Astrocyte of the cerebellum (primary cell): ENCODE data around the gene ATG2A.

ENCODE experiments used
- DNase-seq: peaks from one replicate; pipeline ENCODE4 v3.0.0-alpha.2; 2011; ENCODE audit warnings: low read depth
- H3K4me3 ChIP-seq: 2 replicates; pipeline ENCODE4 v1.5.1; 2011; ENCODE audit warnings: mild to moderate bottlenecking, low read depth, low read length, moderate library complexity
- in situ Hi-C: cut with HindIII; loops from 2 replicates; pipeline ENCODE4 v1.10.0; 2017; ENCODE audit warnings: low sequenced_read_pairs
- TF ChIP-seq, protein P1 (sequence below): IDR thresholded peaks from 2 replicates; pipeline ENCODE4 v1.5.1; 2012; ENCODE audit warnings: low read length, low read depth, moderate library complexity, mild to moderate bottlenecking; ENCODE audit errors: missing control alignments

The ATG2A gene

DNA sequence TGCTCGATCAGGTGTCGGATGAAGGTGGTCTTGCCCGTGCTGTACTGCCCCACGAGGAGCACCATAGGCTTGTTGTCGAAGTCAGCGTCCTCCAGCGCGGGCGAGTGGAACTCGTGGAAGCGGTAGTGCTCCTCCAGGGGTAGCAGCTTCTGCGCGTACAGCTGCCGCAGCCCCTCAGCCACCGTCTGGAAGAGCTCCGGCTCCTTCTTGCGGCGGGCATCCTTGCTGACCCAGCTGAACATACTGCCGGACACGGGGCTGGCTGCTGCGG is 38.9 kb downstream of the ATG2A start:
- H3K4me3 ChIP-seq, result peak overlapping the region; percentile 99
- in situ Hi-C loops, result no loop called here
- TF ChIP-seq, protein P1, sequence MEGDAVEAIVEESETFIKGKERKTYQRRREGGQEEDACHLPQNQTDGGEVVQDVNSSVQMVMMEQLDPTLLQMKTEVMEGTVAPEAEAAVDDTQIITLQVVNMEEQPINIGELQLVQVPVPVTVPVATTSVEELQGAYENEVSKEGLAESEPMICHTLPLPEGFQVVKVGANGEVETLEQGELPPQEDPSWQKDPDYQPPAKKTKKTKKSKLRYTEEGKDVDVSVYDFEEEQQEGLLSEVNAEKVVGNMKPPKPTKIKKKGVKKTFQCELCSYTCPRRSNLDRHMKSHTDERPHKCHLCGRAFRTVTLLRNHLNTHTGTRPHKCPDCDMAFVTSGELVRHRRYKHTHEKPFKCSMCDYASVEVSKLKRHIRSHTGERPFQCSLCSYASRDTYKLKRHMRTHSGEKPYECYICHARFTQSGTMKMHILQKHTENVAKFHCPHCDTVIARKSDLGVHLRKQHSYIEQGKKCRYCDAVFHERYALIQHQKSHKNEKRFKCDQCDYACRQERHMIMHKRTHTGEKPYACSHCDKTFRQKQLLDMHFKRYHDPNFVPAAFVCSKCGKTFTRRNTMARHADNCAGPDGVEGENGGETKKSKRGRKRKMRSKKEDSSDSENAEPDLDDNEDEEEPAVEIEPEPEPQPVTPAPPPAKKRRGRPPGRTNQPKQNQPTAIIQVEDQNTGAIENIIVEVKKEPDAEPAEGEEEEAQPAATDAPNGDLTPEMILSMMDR, result no peak
- no peak for DNase-seq

DNA sequence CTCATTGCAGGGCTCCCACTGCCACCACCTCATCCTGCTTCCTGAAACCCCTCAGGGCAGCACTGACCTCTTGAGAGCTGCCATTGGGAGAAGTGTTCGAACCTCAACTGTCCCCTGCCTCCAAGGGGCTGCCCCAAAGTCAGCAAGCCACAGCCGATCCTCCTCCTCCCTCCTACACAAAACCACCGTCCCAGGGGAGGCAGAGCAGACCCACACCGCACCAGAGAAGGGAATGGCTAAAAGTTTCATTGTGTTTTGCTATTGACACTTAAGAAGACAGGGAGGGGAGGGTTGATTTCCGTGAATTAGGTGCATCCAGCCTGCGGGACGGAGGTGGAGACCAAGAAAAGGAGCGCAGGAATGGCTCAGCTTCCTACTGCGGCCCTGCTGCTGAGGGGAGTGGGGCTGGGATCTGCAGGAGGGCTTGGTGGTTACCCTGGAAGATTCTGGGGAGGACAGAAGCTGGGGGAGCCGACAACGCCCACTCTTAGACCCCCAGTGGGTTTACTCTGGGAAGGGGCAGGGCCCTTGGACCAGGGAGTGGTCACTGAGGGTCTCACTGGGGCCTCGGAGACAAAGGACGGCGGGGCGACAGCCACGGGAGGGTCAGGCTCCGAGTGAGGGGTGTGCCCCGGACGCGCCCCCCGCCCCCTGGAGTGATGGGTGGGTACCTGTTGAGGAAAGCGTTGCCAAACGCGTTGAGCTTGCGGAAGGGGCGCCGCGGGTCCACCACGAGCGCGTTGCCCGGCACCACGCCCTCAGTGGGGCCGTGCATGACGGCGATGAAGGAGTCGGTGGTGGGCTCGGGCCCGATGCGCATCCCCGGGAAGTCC is 39.4 kb downstream of the ATG2A start:
- no peak for DNase-seq
- TF ChIP-seq, protein P1, result no peak
- peak overlapping the region; percentile 99 for H3K4me3 ChIP-seq
- in situ Hi-C loops, result no loop called here

DNA sequence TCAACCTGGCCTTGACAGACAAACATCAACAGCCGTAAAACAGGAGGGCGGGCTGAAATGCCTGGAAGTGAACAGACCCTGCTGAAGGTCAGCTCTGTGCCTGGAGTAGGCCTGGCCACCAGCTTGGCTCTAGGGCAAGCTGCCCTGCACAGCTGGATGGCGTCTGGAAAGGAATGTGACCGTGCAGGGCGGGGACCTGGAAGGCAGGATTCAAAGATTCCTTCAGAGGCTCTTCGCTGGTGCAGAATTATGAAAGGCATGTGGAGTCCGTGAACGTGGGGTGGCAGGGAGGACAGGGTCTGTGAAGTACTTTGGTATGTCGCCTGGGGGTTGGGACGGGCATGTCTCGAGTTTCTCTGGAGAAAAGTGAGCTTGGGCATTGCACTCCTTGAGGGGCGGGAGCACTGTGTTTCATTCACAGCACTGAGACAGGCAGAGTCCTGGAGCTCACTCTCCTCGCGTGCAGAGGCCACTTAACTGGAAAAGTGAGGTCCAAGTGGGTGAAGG is 40.1 kb downstream of the ATG2A start:
- TF ChIP-seq, protein P1, result no peak
- no peak for DNase-seq
- H3K4me3 ChIP-seq, result peak overlapping the region; percentile 99
- in situ Hi-C loops, result no loop called here

DNA sequence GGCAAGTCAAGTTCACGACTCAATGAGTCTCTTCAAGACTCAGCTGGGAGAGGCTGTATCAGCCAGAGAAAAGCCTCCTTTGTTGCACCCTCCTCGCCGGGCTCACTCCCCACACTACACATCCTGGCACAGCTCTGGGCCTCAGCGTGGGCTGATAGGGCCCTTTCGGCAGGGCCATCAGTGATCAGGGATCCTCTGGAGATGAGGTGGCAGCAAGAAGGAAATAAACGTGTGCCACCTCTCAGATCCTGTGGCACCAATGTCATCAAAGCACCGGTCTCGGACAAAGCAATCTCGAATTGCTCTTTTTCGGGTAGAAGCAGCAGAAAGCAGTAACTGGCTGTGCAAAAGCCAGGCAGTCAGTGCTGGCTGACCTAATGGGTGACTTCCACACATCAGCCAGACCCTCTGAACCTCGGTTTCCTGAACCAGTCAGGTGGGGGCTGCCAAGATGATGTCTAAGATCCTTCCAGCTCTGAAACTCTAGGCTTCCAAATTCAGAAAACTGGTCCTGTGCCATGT is 40.7 kb downstream of the ATG2A start:
- H3K4me3 ChIP-seq, result peak overlapping the region; percentile 99
- in situ Hi-C loops, result no loop called here

DNA sequence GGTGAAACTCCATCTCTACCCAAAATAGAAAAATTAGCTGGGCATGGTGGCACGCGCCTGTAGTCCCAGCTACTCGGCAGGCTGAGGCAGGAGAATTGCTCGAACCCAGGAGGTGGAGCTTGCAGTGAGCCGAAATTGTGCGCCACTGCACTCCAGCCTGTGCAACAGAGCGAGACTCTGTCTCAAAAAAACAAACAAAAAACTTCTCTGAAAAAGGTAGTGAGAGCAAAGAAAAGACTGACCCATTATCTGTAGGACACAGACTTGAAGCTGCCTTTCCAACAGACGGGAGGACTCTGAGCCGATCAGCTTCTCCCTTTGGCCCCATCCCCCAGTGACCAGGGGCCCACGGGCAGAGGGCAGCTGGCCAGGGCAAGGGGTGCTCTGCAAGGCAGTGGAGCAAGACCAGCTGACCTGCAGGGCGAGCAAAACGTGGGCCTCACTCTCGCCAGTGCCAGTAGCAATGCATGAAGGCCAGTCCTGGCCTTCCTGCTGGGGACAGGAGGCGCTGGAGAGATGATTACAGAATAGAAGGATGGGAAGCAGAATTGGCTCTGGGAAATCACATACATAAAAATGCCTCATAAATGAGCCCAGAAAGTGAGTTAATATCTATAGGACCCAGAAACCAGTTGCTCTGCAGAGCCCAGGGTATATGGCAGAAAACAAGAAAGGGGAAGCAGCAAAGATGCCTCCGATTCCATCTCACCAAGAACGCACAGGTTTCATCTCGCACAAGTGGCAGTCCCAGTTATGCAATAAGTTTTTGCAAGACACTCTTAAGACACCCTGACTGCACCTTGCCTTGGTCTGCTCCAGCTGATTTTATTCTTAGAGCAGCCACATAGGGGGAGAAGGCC is 41.4 kb downstream of the ATG2A start:
- TF ChIP-seq, protein P1, result peak; percentile 14
- DNase-seq, result no peak
- H3K4me3 ChIP-seq, result peak overlapping the region; percentile 99
- in situ Hi-C loops, result no loop called here

More for the DNA sequence above, 40.7 kb downstream of the ATG2A start:
- no peak for DNase-seq
- TF ChIP-seq, protein P1, result no peak
